Nephron progenitor cell (in vitro differentiated cells): ENCODE results near the gene SUFU.

Experiments used
- DNase-seq: peaks from one replicate; pipeline ENCODE4 v3.0.0; 2021
- H3K27ac Mint-ChIP-seq: 2 replicates; pipeline ENCODE4 v1.8.0; 2021; ENCODE audit warnings: mild to moderate bottlenecking, moderate library complexity, mixed read lengths
- H3K27me3 Mint-ChIP-seq: 2 replicates; pipeline ENCODE4 v1.8.0; 2021; ENCODE audit warnings: mild to moderate bottlenecking, low read depth, mixed read lengths; ENCODE audit not compliant: poor library complexity
- H3K36me3 Mint-ChIP-seq: 2 replicates; pipeline ENCODE4 v1.8.0; 2021; ENCODE audit warnings: low read depth, mixed read lengths
- H3K4me1 Mint-ChIP-seq: 2 replicates; pipeline ENCODE4 v1.8.0; 2021; ENCODE audit warnings: mixed read lengths
- H3K4me3 Mint-ChIP-seq: 2 replicates; pipeline ENCODE4 v1.8.0; 2021; ENCODE audit warnings: mild to moderate bottlenecking, moderate library complexity, mixed read lengths
- H3K9me3 Mint-ChIP-seq: 2 replicates; pipeline ENCODE4 v1.8.0; 2021; ENCODE audit warnings: mild to moderate bottlenecking, moderate library complexity, mixed read lengths
- CTCF ChIP-seq: fragments of 200-600 bp; sonication (generic); IDR thresholded peaks from 2 replicates; pipeline ENCODE4 v1.5.0; 2021; ENCODE audit warnings: antibody characterized with exemption

The SUFU gene

GRCh38 chr10:102652170-102652916, 148.6 kb downstream of the SUFU start:
- Mint-ChIP-seq H3K27ac (no peak overlapping the region), H3K4me3 (no peak overlapping the region), H3K27me3 (no peaks in the 10 kb centered on the region), H3K9me3 (no peaks in the 10 kb centered on the region), H3K36me3 (peaks cover 35% of the 10 kb centered on the region), H3K4me1 (peaks cover 62% of the 10 kb centered on the region)
- TF ChIP-seq CTCF, result no peak
- DNase-seq, result no peak

DNA sequence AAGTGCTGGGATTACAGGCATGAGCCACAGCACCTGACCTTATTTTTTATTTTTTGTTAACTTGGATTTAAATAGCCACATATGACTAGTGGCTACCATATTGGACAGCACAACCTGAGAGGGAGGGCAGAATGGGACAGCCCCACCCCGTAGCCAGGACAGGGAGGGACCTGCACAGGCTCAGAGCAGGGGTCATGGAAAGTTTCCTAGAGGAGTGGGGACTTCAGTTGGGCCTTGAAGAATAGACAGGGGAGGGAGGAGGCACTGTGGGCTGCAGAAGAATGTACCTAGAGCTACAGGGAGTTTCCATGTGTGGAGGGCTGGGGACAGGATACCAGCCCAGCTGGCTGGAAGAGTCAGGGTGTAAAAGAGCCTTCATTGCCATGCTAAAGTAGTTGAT, 149.3 kb downstream of the SUFU start:
- H3K4me1 Mint-ChIP-seq, result peaks cover 55% of the 10 kb centered on the region
- peaks cover 41% of the 10 kb centered on the region for H3K36me3 Mint-ChIP-seq
- TF ChIP-seq CTCF, result no peak
- H3K4me3 Mint-ChIP-seq, result no peak overlapping the region
- H3K27ac Mint-ChIP-seq, result peak overlapping the region; percentile 94
- no peaks in the 10 kb centered on the region for H3K27me3 Mint-ChIP-seq
- no peaks in the 10 kb centered on the region for H3K9me3 Mint-ChIP-seq
- no peak for DNase-seq

DNA sequence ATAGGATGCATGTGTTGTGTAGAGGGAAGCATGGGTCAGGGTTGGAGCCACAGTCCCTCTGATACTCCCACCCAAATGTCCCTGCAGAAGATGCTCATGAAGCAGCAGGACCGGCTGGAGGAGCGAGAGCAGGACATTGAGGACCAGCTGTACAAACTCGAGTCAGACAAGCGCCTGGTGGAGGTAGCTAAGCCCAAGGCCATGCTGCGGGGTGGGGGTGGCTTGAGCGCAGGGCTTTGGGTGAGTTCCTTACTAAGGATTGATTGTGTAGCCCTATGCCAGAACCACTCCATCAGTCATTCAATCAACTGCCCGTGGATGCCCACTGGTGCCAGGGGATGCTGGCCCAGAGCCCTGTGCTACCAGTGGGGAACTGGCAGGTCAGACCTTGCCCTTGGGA, 150.8 kb downstream of the SUFU start:
- no peak for DNase-seq
- no peak overlapping the region for H3K4me3 Mint-ChIP-seq
- peaks cover 40% of the 10 kb centered on the region for H3K4me1 Mint-ChIP-seq
- TF ChIP-seq CTCF, result no peak
- H3K36me3 Mint-ChIP-seq, result peaks cover 44% of the 10 kb centered on the region
- no peaks in the 10 kb centered on the region for H3K9me3 Mint-ChIP-seq
- no peak overlapping the region for H3K27ac Mint-ChIP-seq
- H3K27me3 Mint-ChIP-seq, result no peaks in the 10 kb centered on the region

GRCh38 chr10:102654969-102655368, 151.2 kb downstream of the SUFU start:
- DNase-seq, result no peak
- Mint-ChIP-seq H3K27ac (no peak overlapping the region), H3K36me3 (peaks cover 44% of the 10 kb centered on the region), H3K4me1 (peaks cover 36% of the 10 kb centered on the region), H3K9me3 (no peaks in the 10 kb centered on the region), H3K27me3 (no peaks in the 10 kb centered on the region), H3K4me3 (no peak overlapping the region)
- no peak for TF ChIP-seq CTCF

DNA sequence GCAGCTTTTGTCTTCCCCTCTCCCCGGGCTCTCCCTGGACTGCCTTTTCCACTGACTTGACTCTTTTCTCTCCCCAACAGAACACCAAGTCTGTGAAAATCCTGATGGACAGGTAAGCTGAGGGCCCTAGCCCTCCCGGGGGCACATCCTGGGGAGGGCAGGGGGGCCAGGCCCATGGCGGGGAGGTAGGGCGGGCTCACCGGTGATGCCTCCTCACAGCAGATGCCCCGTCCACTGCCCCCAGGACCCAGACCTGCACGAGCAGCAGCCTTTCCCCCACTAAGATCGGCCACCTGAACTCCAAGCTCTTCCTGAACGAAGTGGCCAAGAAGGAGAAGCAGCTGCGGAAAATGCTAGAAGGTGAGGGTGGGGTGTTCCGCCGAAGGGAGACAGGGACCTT, 152.3 kb downstream of the SUFU start:
- peaks cover 44% of the 10 kb centered on the region for H3K36me3 Mint-ChIP-seq
- no peak for DNase-seq
- peaks cover 29% of the 10 kb centered on the region for H3K4me1 Mint-ChIP-seq
- no peaks in the 10 kb centered on the region for H3K27me3 Mint-ChIP-seq
- no peak for TF ChIP-seq CTCF
- H3K9me3 Mint-ChIP-seq, result no peaks in the 10 kb centered on the region
- H3K27ac Mint-ChIP-seq, result no peak overlapping the region
- H3K4me3 Mint-ChIP-seq, result no peak overlapping the region

DNA sequence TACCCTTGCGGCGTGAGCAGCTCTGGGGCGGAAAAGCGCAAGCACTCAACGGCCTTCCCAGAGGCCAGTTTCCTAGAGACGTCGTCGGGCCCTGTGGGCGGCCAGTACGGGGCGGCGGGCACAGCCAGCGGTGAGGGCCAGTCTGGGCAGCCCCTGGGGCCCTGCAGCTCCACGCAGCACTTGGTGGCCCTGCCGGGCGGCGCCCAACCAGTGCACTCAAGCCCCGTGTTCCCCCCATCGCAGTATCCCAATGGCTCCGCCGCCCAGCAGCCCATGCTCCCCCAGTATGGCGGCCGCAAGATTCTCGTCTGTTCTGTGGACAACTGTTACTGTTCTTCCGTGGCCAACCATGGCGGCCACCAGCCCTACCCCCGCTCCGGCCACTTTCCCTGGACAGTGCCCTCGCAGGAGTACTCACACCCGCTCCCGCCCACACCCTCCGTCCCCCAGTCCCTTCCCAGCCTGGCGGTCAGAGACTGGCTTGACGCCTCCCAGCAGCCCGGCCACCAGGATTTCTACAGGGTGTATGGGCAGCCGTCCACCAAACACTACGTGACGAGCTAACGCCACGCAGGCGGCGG, 153.1 kb downstream of the SUFU start:
- Mint-ChIP-seq H3K9me3 (no peaks in the 10 kb centered on the region), H3K4me1 (peaks cover 29% of the 10 kb centered on the region), H3K4me3 (no peak overlapping the region), H3K27ac (no peak overlapping the region), H3K27me3 (no peaks in the 10 kb centered on the region), H3K36me3 (peaks cover 44% of the 10 kb centered on the region)
- TF ChIP-seq CTCF, result no peak
- DNase-seq, result no peak
